Calu3 (cell line): ENCODE results near the gene P3H4. TPM values are rescaled to one million over a fixed set of nuclear protein-coding genes. Genes with fewer than 3 reads are reported as not detected.
"Not testable (repeated sequence)": the region's sequence is repeated elsewhere in the genome, so short reads cannot be mapped to it uniquely, and the experiment has no call there.

ENCODE experiments used
- BruUV-seq: library from RNA; stranded (reverse); fragments of 400-500 nt; replicated peaks from 2 replicates; lab custom pipeline; 2021; lab: Mats Ljungman, UMichigan
- CTCF ChIA-PET: fragments of 300-600 bp; sonication (Branson Sonifier 250); formaldehyde crosslinking; loops from one replicate; lab custom pipeline; 2022; ENCODE audit warnings: antibody characterized with exemption; lab: Charles Lee
- DNase-seq: peaks from one replicate; pipeline ENCODE4 v3.0.0; 2022
- H3K27ac Mint-ChIP-seq: one replicate; pipeline ENCODE4 v1.8.0; 2022; ENCODE audit warnings: mixed read lengths; ENCODE audit not compliant: unreplicated experiment
- H3K27me3 Mint-ChIP-seq: one replicate; pipeline ENCODE4 v1.8.0; 2022; ENCODE audit warnings: mixed read lengths; ENCODE audit not compliant: unreplicated experiment
- H3K36me3 Mint-ChIP-seq: one replicate; pipeline ENCODE4 v1.8.0; 2022; ENCODE audit warnings: mild to moderate bottlenecking, moderate library complexity, mixed read lengths; ENCODE audit not compliant: insufficient read depth, unreplicated experiment
- H3K4me1 Mint-ChIP-seq: one replicate; pipeline ENCODE4 v1.8.0; 2022; ENCODE audit warnings: mild to moderate bottlenecking, low read depth, mixed read lengths; ENCODE audit not compliant: unreplicated experiment
- H3K4me3 Mint-ChIP-seq: one replicate; pipeline ENCODE4 v1.8.0; 2022; ENCODE audit warnings: mild to moderate bottlenecking, low read depth, moderate library complexity, mixed read lengths; ENCODE audit not compliant: unreplicated experiment
- H3K9me3 Mint-ChIP-seq: one replicate; pipeline ENCODE4 v1.8.0; 2022; ENCODE audit warnings: low read depth, mixed read lengths; ENCODE audit not compliant: unreplicated experiment
- intact Hi-C: fragments of 100-400 bp; cut with micrococcal nuclease; formaldehyde crosslinking; loops from one replicate; pipeline ENCODE4 v1.10.0; 2022; ENCODE audit not compliant: unreplicated experiment
- total RNA-seq: library from RNA; stranded (reverse); gene quantifications from 2 replicates; pipeline ENCODE4 v1.2.3, GENCODE V29; 2022
- TF ChIP-seq, protein P1 (sequence below): fragments of 200-600 bp; IDR thresholded peaks from one replicate; pipeline ENCODE4 v1.8.0; 2022; ENCODE audit warnings: antibody characterized with exemption; ENCODE audit not compliant: unreplicated experiment

The P3H4 gene
- total RNA-seq, 1 experiment from 2014 or later = 19.9 TPM

DNA sequence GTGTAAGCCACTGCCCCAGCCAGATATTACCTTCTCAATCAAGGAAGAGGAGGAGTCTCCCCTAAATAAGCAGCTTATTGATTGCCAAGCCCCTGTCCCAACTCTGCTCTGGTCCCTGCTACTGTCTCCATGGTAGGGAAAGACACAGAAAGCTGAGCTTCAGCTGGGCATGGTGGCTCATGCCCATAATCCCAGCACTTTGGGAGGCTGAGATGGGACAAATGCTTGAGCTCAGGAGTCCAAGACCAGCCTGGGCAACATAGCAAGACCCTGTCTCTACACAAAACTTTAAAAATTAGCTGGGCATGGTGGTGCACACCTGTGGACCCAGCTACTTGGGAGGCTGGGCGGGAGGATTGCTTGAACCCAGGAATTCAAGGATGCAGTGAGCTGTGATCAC, 31.8 kb downstream of the P3H4 start:
- no TSS peak for BruUV-seq
- Mint-ChIP-seq H3K4me3 (no peak overlapping the region), H3K36me3 (peaks cover 99% of the 10 kb centered on the region), H3K9me3 (no peaks in the 10 kb centered on the region), H3K27ac (no peak overlapping the region), H3K27me3 (no peaks in the 10 kb centered on the region), H3K4me1 (peaks cover 71% of the 10 kb centered on the region)
- TF ChIP-seq, protein P1, sequence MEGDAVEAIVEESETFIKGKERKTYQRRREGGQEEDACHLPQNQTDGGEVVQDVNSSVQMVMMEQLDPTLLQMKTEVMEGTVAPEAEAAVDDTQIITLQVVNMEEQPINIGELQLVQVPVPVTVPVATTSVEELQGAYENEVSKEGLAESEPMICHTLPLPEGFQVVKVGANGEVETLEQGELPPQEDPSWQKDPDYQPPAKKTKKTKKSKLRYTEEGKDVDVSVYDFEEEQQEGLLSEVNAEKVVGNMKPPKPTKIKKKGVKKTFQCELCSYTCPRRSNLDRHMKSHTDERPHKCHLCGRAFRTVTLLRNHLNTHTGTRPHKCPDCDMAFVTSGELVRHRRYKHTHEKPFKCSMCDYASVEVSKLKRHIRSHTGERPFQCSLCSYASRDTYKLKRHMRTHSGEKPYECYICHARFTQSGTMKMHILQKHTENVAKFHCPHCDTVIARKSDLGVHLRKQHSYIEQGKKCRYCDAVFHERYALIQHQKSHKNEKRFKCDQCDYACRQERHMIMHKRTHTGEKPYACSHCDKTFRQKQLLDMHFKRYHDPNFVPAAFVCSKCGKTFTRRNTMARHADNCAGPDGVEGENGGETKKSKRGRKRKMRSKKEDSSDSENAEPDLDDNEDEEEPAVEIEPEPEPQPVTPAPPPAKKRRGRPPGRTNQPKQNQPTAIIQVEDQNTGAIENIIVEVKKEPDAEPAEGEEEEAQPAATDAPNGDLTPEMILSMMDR = no peak
- no peak for DNase-seq
- intact Hi-C loops = no loop called here
- CTCF ChIA-PET = interaction anchor here (1.8 to 3.5 kb wide), 3 partner anchors 9 to 92 kb away, joined by 4 to 15 read pairs (median 5); partner anchors contain the start of gene EIF1

DNA sequence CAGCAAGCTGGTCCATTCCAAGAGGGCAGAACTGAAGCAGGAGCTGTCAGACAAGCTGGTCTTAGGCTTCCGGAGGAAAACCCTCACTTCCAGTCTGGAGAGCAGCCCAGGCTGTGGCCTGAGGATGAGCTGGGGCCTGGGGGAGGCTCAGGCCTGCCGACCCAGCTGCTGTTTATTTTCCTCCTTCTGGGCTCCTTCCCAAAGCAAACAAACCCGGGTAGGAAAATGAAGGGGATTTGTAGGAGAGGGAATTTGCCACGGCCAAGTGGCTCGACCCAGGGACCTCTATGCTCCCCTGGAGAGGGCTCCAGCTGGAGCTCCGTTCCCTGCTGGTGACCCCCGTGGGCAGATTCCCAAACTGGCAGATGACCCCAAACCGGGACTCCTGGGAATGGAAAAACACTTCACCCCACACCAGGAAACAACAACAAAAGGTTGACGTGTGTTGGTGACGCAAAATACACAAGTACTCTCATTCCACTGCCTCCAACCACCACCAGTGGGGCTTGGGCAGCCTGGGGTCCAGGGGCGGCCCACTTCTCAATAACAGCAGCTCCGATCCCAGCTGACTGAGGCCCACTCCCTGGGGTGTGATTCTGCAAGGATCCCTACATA, 34.1 kb downstream of the P3H4 start:
- no peaks in the 10 kb centered on the region for H3K27me3 Mint-ChIP-seq
- H3K4me1 Mint-ChIP-seq = peaks cover 86% of the 10 kb centered on the region
- CTCF ChIA-PET = interaction anchor here (0.6 to 7.3 kb wide), 10 partner anchors 8 to 85 kb away, joined by 3 to 63 read pairs (median 5); partner anchors contain the start of genes JUP and P3H4
- BruUV-seq = no TSS peak
- H3K36me3 Mint-ChIP-seq = peaks cover 99% of the 10 kb centered on the region
- DNase-seq = peak; percentile 50
- peak overlapping the region; percentile 87 for H3K27ac Mint-ChIP-seq
- intact Hi-C loops = no loop called here
- H3K4me3 Mint-ChIP-seq = peak overlapping the region; percentile 43
- TF ChIP-seq, protein P1 = no peak
- H3K9me3 Mint-ChIP-seq = no peaks in the 10 kb centered on the region

GRCh38 chr17:41777157-41777573, 34.6 kb downstream of the P3H4 start:
- Mint-ChIP-seq H3K27ac (peak overlapping the region; percentile 87), H3K36me3 (peaks cover 99% of the 10 kb centered on the region), H3K4me1 (peaks cover 86% of the 10 kb centered on the region), H3K27me3 (no peaks in the 10 kb centered on the region), H3K4me3 (peak overlapping the region; percentile 43), H3K9me3 (no peaks in the 10 kb centered on the region)
- CTCF ChIA-PET = interaction anchor here (0.6 to 7.3 kb wide), 8 partner anchors 9 to 85 kb away, joined by 3 to 63 read pairs (median 6); partner anchors contain the start of gene JUP
- DNase-seq = peak; percentile 67
- no TSS peak for BruUV-seq
- TF ChIP-seq, protein P1 = no peak
- intact Hi-C loops = no loop called here

DNA sequence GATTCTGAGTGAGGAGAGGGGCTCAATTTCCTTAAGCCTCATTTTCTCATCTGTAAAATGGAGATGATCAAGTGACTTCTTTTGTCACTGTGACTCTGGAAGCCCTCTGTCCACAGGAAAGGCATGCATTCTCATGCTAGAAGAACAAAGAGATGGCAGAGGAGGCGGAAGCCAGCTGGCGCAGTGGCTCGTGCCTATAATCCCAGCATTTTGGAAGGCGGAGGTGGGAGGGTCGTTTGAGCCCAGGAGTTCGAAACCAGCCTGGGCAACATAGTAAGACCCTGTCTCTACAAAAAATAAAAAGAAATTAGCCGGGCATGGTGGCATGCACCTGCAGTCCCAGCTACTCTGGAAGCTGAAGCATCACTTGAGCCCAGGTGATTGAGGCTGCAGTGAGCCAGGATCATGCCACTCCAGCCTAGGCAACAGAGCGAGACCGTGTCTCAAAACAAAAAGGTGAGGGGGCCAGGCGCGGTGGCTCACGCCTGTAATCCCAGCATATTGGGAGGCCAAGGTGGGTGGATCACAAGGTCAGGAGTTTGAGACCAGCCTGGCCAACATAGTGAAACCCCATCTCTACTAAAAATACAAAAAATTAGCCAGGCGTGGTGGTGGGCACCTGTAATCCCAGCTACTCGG, 35.4 kb downstream of the P3H4 start:
- peaks cover 86% of the 10 kb centered on the region for H3K4me1 Mint-ChIP-seq
- not testable (repeated sequence) for BruUV-seq

More for the DNA sequence above, 35.4 kb downstream of the P3H4 start:
- H3K9me3 Mint-ChIP-seq, intact Hi-C loops, DNase-seq, H3K27me3 Mint-ChIP-seq: not testable (repeated sequence)
- H3K27ac Mint-ChIP-seq = peak overlapping the region; percentile 87
- CTCF ChIA-PET = interaction anchor here (1.1 to 7.3 kb wide), 2 partner anchors 10 to 19 kb away, joined by 3 to 63 read pairs; partner anchors contain the start of gene JUP
- peak overlapping the region; percentile 59 for H3K4me3 Mint-ChIP-seq
- H3K36me3 Mint-ChIP-seq = peaks cover 99% of the 10 kb centered on the region
